Stimulated activated CD4-positive, alpha-beta T cell treated with anti-CD3 and anti-CD28 coated beads, Interleukin-15, amount 100 ng/mL, for 48 hours (primary cell): ENCODE data around the gene RGPD6.
"Not testable (repeated sequence)": the region's sequence is repeated elsewhere in the genome, so short reads cannot be mapped to it uniquely, and the experiment has no call there.

Source experiments
- DNase-seq, 2 donors: peaks; one replicate each; pipeline ENCODE4 v3.0.0-alpha.2; 2020; ENCODE audit warnings: low read depth in 2 of 2

RGPD6 gene

GRCh38 chr2:110576763-110577416, at the start of gene RGPD6:
TSS of gene RGPD6 (minus strand) at chr2:110577222. CDS start at chr2:110577024, 198 bp downstream.
- not testable (repeated sequence) for DNase-seq

- not testable (repeated sequence) for DNase-seq
Measured at GRCh38 chr2:110619326-110619939, 42.4 kb upstream of the RGPD6 start.

- DNase-seq, result not testable (repeated sequence)
Measured at GRCh38 chr2:110613927-110614326, 36.9 kb upstream of the RGPD6 start.

- peak in 1 of 2 donors; percentile 1 for DNase-seq
Measured at GRCh38 chr2:110610613-110611250, 33.7 kb upstream of the RGPD6 start.

DNA sequence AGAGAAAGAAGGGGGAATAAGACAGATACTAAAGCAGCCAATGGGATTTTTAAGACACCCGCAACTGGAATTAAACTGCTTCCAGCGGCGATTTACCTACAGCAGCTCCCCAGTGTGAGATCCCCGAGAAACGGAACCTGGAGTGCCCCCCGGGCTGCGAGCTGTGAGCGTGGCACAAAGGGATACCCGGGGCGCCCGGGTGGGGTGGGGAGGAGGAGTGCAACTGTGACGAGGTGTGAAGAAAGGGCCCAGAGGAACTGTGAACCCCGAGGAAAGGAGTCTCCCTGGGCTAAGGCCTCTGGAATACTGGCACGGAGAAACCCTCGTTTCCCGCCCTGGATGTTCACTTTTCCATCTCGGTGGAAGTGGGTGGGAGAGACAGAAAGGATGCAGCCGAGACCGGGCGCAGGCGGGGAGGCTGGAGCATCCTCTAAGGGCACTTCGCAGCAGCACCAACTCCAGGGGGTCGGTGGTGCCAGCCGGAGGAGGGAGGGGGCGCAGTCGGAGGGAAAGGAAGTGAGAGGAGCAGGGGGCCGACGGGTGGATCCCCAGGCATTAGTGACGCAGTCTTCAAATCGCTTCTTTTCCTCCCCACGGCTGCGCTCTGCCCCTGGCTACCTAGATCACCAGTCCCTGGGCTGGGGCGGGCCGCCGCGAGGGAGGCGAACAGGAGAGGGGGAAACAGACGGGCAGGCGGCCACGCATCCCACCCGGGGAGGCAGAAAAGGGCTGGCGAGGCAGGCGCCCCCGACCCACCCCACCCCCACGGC, 33.0 kb upstream of the RGPD6 start:
- not testable (repeated sequence) for DNase-seq

DNA sequence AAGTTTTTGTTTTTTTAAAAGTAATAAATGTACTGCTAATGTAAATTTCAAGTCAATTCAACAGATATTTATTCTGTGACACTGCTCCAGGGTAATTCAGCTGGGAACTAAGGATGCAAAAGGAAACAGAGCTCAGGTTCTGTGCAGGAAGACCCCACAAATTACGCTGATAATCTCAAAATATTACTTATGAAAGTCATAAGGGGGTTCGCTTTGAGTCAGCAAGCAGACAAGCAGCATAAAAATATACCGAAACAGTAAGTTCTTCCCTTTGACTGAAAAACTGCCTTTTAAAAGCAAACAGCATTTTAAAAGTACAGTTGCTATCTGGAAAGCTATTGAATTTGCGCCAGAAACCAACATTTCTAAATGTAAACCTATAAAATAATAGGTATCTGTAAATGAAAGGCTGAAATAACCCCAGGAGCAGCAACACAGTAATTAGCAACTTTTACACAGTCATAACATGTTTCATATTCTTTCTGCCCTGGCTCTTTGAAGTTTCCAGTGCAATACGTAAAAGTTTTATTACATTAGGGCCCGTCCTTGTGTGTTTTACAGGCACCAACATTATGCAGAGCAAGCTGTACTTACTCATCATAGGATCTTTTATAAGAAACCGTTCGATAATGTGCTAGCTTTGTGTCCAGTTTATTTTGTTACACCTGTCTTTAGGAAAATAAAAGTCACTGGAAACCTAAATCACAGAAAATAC, 31.9 kb upstream of the RGPD6 start:
- DNase-seq, result not testable (repeated sequence)

- not testable (repeated sequence) for DNase-seq
Measured at GRCh38 chr2:110605057-110605456, 28.0 kb upstream of the RGPD6 start.

- DNase-seq, result not testable (repeated sequence)
Measured at GRCh38 chr2:110603917-110604591, 27.0 kb upstream of the RGPD6 start.

GRCh38 chr2:110602139-110602538, 25.1 kb upstream of the RGPD6 start:
- DNase-seq, result not testable (repeated sequence)

- not testable (repeated sequence) for DNase-seq
Measured at GRCh38 chr2:110591973-110592372, 15.0 kb upstream of the RGPD6 start.

DNA sequence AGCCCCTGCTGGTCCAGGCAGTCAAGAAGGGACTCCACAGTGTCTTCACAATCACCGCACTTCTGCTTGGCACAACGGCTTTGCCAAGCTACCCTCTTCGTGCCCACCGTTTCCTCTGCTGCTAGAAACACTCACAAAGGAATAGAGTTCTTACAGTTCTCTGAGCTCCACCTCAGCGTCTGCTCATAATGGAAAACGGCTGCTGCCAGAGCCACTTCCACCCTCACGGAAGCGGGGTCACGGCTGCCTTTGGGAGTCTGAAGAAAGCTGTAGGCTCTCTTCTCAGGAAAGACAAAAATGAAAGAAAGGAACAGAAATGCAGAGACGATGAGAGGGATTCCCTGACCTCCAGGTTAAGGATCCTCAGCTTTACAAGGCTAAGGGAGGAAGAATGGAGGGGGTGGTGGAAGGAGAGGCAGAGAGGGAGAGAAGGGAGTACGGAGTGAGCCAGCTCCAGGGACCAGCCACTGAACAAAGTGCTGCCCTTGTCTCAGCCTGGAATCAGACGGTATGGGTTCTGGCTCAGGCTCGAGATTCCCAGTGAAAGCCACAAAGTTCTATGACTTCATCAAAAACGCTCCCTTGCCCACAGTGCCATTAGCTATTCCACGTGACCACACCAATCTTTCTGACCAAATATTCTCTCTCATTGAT, 12.8 kb upstream of the RGPD6 start:
- DNase-seq, result not testable (repeated sequence)

- DNase-seq, result not testable (repeated sequence)
Measured at GRCh38 chr2:110588520-110588919, 11.5 kb upstream of the RGPD6 start.

DNA sequence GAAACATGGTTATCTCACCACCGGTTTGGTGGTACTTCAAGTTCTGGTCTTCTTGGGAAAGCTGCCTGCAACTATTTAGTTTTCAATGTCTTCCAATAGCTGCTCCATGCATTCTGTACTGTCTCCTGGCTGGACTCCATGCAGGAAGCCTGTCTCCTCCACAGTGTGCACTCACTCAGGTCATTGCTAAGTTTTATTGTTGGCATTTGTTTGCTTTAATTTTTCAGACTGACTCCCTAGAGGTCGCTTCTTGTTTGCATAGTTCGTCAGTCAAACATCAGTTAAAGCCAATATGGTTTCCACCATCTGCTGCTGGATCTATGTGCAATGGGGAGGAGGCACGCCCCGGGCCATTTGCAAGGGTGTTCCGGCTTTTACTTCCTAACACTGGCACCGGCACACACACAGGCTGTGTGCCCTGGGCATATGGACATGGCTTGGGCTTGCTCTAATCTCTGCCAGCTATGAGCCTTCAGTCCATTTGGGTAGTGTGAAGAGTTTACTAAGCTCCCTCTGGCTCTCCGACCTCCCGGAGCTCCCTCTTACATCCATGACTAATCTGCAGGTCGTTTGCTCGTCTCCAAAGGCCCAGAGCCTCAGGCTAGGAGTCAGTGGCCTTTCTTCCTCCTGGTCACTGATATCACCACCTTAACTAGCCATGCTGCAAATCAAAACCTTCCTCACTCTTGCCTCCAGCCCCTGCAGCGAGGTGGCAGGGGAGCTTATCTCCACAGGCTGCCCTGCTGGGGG, 2.4 kb upstream of the RGPD6 start:
- DNase-seq, result not testable (repeated sequence)

- not testable (repeated sequence) for DNase-seq
Measured at GRCh38 chr2:110578429-110578828, 1.4 kb upstream of the RGPD6 start.

- DNase-seq, result not testable (repeated sequence)
Measured at GRCh38 chr2:110499755-110500377, 77.2 kb downstream of the RGPD6 start.

- DNase-seq, result not testable (repeated sequence)
Measured at GRCh38 chr2:110496027-110496426, 81.0 kb downstream of the RGPD6 start.

- DNase-seq, result not testable (repeated sequence)
Measured at GRCh38 chr2:110494488-110494887, 82.5 kb downstream of the RGPD6 start.

- DNase-seq, result not testable (repeated sequence)
Measured at GRCh38 chr2:110488991-110489390, 88.0 kb downstream of the RGPD6 start.

DNA sequence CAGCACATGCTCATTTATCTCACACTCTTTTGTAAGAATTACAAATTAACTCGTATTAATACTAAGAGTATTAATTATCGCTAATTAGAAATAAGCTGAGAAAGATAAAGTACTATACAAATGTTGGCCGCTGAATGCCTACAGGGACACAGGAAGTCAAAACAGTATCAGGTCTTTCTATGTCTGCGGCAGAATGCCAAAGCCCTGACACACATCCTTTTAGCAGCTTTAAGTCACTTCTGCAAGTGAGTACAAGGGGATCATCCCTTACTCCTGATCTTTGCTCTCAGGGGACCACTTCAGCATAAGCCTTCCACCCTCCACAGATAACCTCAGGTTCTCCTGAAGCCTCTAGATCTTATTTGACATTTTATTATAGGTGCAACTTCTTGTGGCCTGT, 94.3 kb downstream of the RGPD6 start:
- DNase-seq, result not testable (repeated sequence)
